Astrocyte (in vitro differentiated cells and primary cell): Measurements from ENCODE around the gene LRRC4. TPM values are rescaled to one million over a fixed set of nuclear protein-coding genes. Genes with fewer than 3 reads are reported as not detected.

Experiments used
- DNase-seq: peaks from one replicate; pipeline ENCODE4 v3.0.0-alpha.2; 2010; ENCODE audit warnings: low read depth
- FAIRE-seq: peaks from 2 replicates; lab custom pipeline; 2011; peaks lifted over from hg19 to GRCh38; lab: Jason Lieb, UNC
- H2AFZ ChIP-seq: 2 replicates; pipeline ENCODE4 v1.6.0; 2012; ENCODE audit warnings: low read depth, low read length, inconsistent platforms
- H3K27ac ChIP-seq: 2 replicates; pipeline ENCODE4 v1.5.1; 2011; ENCODE audit warnings: low read depth, low read length, inconsistent platforms
- H3K27me3 ChIP-seq: 2 replicates; pipeline ENCODE4 v1.6.0; 2011; ENCODE audit warnings: low read length, inconsistent platforms; ENCODE audit not compliant: insufficient read depth
- H3K36me3 ChIP-seq: 2 replicates; pipeline ENCODE4 v1.5.1; 2011; ENCODE audit warnings: low read length, inconsistent platforms; ENCODE audit not compliant: insufficient read depth
- H3K4me1 ChIP-seq: 2 replicates; pipeline ENCODE4 v1.5.1; 2011; ENCODE audit warnings: low read length, inconsistent platforms; ENCODE audit not compliant: insufficient read depth
- H3K4me2 ChIP-seq: 2 replicates; pipeline ENCODE4 v1.6.0; 2012; ENCODE audit warnings: low read length, inconsistent platforms
- H3K4me3 ChIP-seq: 2 replicates; pipeline ENCODE4 v1.5.1; 2011; ENCODE audit warnings: low read depth, mild to moderate bottlenecking, low read length, inconsistent platforms; ENCODE audit not compliant: insufficient read depth
- H3K79me2 ChIP-seq: 2 replicates; pipeline ENCODE4 v1.6.0; 2012; ENCODE audit warnings: mild to moderate bottlenecking, low read length, inconsistent platforms; ENCODE audit not compliant: insufficient read depth
- H3K9ac ChIP-seq: 2 replicates; pipeline ENCODE4 v1.6.0; 2012; ENCODE audit warnings: mild to moderate bottlenecking, low read length, inconsistent platforms
- H3K9me3 ChIP-seq: 2 replicates; pipeline ENCODE4 v1.5.1; 2012; ENCODE audit warnings: low read depth, mild to moderate bottlenecking, low read length, inconsistent platforms; ENCODE audit not compliant: insufficient read depth
- H4K20me1 ChIP-seq: 2 replicates; pipeline ENCODE4 v1.6.0; 2012; ENCODE audit warnings: low read length, inconsistent platforms; ENCODE audit not compliant: insufficient read depth
- H3K27ac Mint-ChIP-seq: one replicate; pipeline ENCODE4 v1.8.0; 2021; ENCODE audit warnings: mild to moderate bottlenecking, mixed read lengths; ENCODE audit not compliant: unreplicated experiment
- H3K27me3 Mint-ChIP-seq: one replicate; pipeline ENCODE4 v1.8.0; 2021; ENCODE audit warnings: low read depth, mixed read lengths; ENCODE audit not compliant: unreplicated experiment
- H3K36me3 Mint-ChIP-seq: one replicate; pipeline ENCODE4 v1.8.0; 2021; ENCODE audit warnings: low read depth, mixed read lengths; ENCODE audit not compliant: unreplicated experiment
- H3K4me1 Mint-ChIP-seq: one replicate; pipeline ENCODE4 v1.8.0; 2021; ENCODE audit warnings: low read depth, mixed read lengths; ENCODE audit not compliant: unreplicated experiment
- H3K4me3 Mint-ChIP-seq: one replicate; pipeline ENCODE4 v1.8.0; 2021; ENCODE audit warnings: mild to moderate bottlenecking, moderate library complexity, mixed read lengths; ENCODE audit not compliant: unreplicated experiment
- H3K9me3 Mint-ChIP-seq: one replicate; pipeline ENCODE4 v1.8.0; 2021; ENCODE audit warnings: mild to moderate bottlenecking, mixed read lengths; ENCODE audit not compliant: unreplicated experiment
- CTCF ChIP-seq: IDR thresholded peaks from 2 replicates; pipeline ENCODE4 v1.5.1; 2011; ENCODE audit warnings: low read depth, mild to moderate bottlenecking, inconsistent platforms, low read length, moderate library complexity; ENCODE audit not compliant: insufficient read depth
- EZH2 ChIP-seq: IDR thresholded peaks from 2 replicates; pipeline ENCODE4 v1.6.1; 2012; ENCODE audit warnings: mild to moderate bottlenecking, low read length, inconsistent platforms; ENCODE audit not compliant: insufficient read depth
- total RNA-seq: library from RNA; stranded (reverse); gene quantifications from 2 replicates; pipeline ENCODE4 v1.2.1, GENCODE V29; 2021

LRRC4 gene
- total RNA-seq, 1 donor from 2014 or later, result 4.4 TPM

GRCh38 chr7:127981965-127982364 is 49.3 kb downstream of the LRRC4 start:
- Mint-ChIP-seq H3K36me3 (peaks cover 21% of the 10 kb centered on the region), H3K4me3 (no peak overlapping the region), H3K9me3 (peaks cover 9% of the 10 kb centered on the region), H3K27me3 (no peaks in the 10 kb centered on the region), H3K4me1 (peaks cover 41% of the 10 kb centered on the region), H3K27ac (no peak overlapping the region)
- peaks cover 74% of the 10 kb centered on the region for H4K20me1 ChIP-seq
- H3K36me3 ChIP-seq, result peaks cover 3% of the 10 kb centered on the region
- H3K9ac ChIP-seq, result no peak overlapping the region
- no peak overlapping the region for H3K27ac ChIP-seq
- TF ChIP-seq CTCF (no peak), EZH2 (no peak)
- no peak overlapping the region for H3K4me2 ChIP-seq
- FAIRE-seq (no peak), DNase-seq (no peak)
- no peaks in the 10 kb centered on the region for H3K4me1 ChIP-seq
- no peaks in the 10 kb centered on the region for H3K27me3 ChIP-seq
- no peaks in the 10 kb centered on the region for H3K9me3 ChIP-seq
- peaks cover 3% of the 10 kb centered on the region for H3K79me2 ChIP-seq
- no peak overlapping the region for H3K4me3 ChIP-seq
- H2AFZ ChIP-seq, result no peak overlapping the region

- TF ChIP-seq EZH2, result no peak
- TF ChIP-seq CTCF, result no peak
- Histone ChIP-seq H3K4me2 (no peak overlapping the region), H3K36me3 (peaks cover 3% of the 10 kb centered on the region), H4K20me1 (peaks cover 74% of the 10 kb centered on the region), H3K9me3 (no peaks in the 10 kb centered on the region), H3K79me2 (peaks cover 4% of the 10 kb centered on the region), H3K4me3 (no peak overlapping the region), H2AFZ (no peak overlapping the region), H3K27ac (no peak overlapping the region), H3K4me1 (no peaks in the 10 kb centered on the region), H3K9ac (no peak overlapping the region), H3K27me3 (no peaks in the 10 kb centered on the region)
- peaks cover 28% of the 10 kb centered on the region for H3K36me3 Mint-ChIP-seq
- DNase-seq (no peak), FAIRE-seq (no peak)
- peaks cover 49% of the 10 kb centered on the region for H3K4me1 Mint-ChIP-seq
- no peak overlapping the region for H3K27ac Mint-ChIP-seq
- peaks cover 9% of the 10 kb centered on the region for H3K9me3 Mint-ChIP-seq
- no peaks in the 10 kb centered on the region for H3K27me3 Mint-ChIP-seq
- no peak overlapping the region for H3K4me3 Mint-ChIP-seq
Observed at GRCh38 chr7:127980901-127981300, 50.3 kb downstream of the LRRC4 start.

- TF ChIP-seq CTCF (no peak), EZH2 (no peak)
- Histone ChIP-seq H3K4me2 (no peak overlapping the region), H3K27me3 (no peaks in the 10 kb centered on the region), H3K36me3 (peaks cover 3% of the 10 kb centered on the region), H3K79me2 (peaks cover 6% of the 10 kb centered on the region), H3K9me3 (no peaks in the 10 kb centered on the region), H3K9ac (no peak overlapping the region), H3K4me3 (no peak overlapping the region), H3K27ac (no peak overlapping the region), H3K4me1 (no peaks in the 10 kb centered on the region), H2AFZ (no peak overlapping the region), H4K20me1 (peaks cover 74% of the 10 kb centered on the region)
- DNase-seq, result no peak
- H3K4me3 Mint-ChIP-seq, result no peak overlapping the region
- no peak for FAIRE-seq
- H3K27ac Mint-ChIP-seq, result peak overlapping the region; percentile 54
- H3K4me1 Mint-ChIP-seq, result peaks cover 50% of the 10 kb centered on the region
- peaks cover 27% of the 10 kb centered on the region for H3K36me3 Mint-ChIP-seq
- H3K9me3 Mint-ChIP-seq, result peaks cover 9% of the 10 kb centered on the region
- H3K27me3 Mint-ChIP-seq, result no peaks in the 10 kb centered on the region
Observed at GRCh38 chr7:127979728-127980126, 51.5 kb downstream of the LRRC4 start.
